ENCODE results near the gene PGC.

Gene PGC

GRCh38 chr6:41732149-41732548 lies 15.0 kb downstream of the PGC start:
- TF ChIP-seq CTCF (IDR thresholded peaks at IDR 0.05; ENCODE audit: insufficient read depth, missing control alignments), result no peak
- DNase-seq (ENCODE audit: insufficient read length, low spot score), result no peak
- FAIRE-seq, result no peak

GRCh38 chr6:41731561-41732086 lies 15.6 kb downstream of the PGC start:
- FAIRE-seq, result no peak
- no peak for DNase-seq (ENCODE audit: insufficient read length, low spot score)
- TF ChIP-seq CTCF (IDR thresholded peaks at IDR 0.05; ENCODE audit: insufficient read depth, missing control alignments), result no peak

GRCh38 chr6:41730531-41731436 lies 16.4 kb downstream of the PGC start:
- FAIRE-seq (no peak), DNase-seq (ENCODE audit: insufficient read length, low spot score) (no peak)
- no peak for TF ChIP-seq CTCF (IDR thresholded peaks at IDR 0.05; ENCODE audit: insufficient read depth, missing control alignments)

- FAIRE-seq (no peak), DNase-seq (ENCODE audit: insufficient read length, low spot score) (no peak)
- TF ChIP-seq CTCF (IDR thresholded peaks at IDR 0.05; ENCODE audit: insufficient read depth, missing control alignments), result no peak
Observed at GRCh38 chr6:41729624-41730023, 17.6 kb downstream of the PGC start.

- FAIRE-seq (no peak), DNase-seq (ENCODE audit: insufficient read length, low spot score) (no peak)
- TF ChIP-seq CTCF (IDR thresholded peaks at IDR 0.05; ENCODE audit: insufficient read depth, missing control alignments), result no peak
Observed at GRCh38 chr6:41728954-41729353, 18.2 kb downstream of the PGC start.

GRCh38 chr6:41728073-41728936 lies 18.9 kb downstream of the PGC start:
- FAIRE-seq (no peak), DNase-seq (ENCODE audit: insufficient read length, low spot score) (no peak)
- TF ChIP-seq CTCF (IDR thresholded peaks at IDR 0.05; ENCODE audit: insufficient read depth, missing control alignments), result no peak
